ENCODE results near the gene LGALS13.

- TF ChIP-seq, protein P1, sequence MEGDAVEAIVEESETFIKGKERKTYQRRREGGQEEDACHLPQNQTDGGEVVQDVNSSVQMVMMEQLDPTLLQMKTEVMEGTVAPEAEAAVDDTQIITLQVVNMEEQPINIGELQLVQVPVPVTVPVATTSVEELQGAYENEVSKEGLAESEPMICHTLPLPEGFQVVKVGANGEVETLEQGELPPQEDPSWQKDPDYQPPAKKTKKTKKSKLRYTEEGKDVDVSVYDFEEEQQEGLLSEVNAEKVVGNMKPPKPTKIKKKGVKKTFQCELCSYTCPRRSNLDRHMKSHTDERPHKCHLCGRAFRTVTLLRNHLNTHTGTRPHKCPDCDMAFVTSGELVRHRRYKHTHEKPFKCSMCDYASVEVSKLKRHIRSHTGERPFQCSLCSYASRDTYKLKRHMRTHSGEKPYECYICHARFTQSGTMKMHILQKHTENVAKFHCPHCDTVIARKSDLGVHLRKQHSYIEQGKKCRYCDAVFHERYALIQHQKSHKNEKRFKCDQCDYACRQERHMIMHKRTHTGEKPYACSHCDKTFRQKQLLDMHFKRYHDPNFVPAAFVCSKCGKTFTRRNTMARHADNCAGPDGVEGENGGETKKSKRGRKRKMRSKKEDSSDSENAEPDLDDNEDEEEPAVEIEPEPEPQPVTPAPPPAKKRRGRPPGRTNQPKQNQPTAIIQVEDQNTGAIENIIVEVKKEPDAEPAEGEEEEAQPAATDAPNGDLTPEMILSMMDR (IDR thresholded peaks at IDR 0.05; ENCODE audit: poor library complexity), result no peak
- TF ChIP-seq EZH2 (IDR thresholded peaks at IDR 0.05; ENCODE audit: borderline replicate concordance), result no peak
These were observed 36.3 kb upstream of the LGALS13 start for GRCh38 chr19:39566064-39566463.
